COLO829 (cell line): Measurements from ENCODE around the gene MEGF6.
"Not testable (repeated sequence)": the region's sequence is repeated elsewhere in the genome, so short reads cannot be mapped to it uniquely, and the experiment has no call there.

Experiments used
- DNase-seq: peaks from one replicate; pipeline ENCODE4 v3.0.0; 2012; ENCODE audit warnings: low spot score

The MEGF6 gene

GRCh38 chr1:3575515-3575914 is 35.8 kb downstream of the MEGF6 start:
- not testable (repeated sequence) for DNase-seq

DNA sequence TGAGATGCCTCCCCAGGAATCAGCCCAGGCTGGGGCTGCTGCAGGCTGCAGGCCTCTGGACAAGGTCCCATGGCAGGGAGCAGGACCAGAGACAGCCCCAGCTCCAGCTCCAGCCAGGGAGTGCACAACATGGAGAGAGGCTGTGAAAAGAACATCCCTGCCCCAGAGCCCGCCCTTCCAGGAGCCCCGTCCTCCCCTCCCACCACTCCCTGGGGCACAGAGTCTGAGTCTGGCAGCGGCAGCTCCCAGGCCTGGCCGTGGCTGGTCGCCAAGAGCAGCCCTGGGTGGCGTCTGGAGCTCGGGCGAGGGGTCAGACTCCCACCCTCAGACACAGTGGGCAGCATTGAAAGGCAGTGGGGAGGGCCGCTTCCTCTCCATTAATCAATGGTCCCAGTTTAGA is 37.8 kb downstream of the MEGF6 start:
- no peak for DNase-seq

GRCh38 chr1:3572638-3573037 is 38.7 kb downstream of the MEGF6 start:
- not testable (repeated sequence) for DNase-seq

- DNase-seq, result no peak
Observed at GRCh38 chr1:3571263-3571662, 40.0 kb downstream of the MEGF6 start.

DNA sequence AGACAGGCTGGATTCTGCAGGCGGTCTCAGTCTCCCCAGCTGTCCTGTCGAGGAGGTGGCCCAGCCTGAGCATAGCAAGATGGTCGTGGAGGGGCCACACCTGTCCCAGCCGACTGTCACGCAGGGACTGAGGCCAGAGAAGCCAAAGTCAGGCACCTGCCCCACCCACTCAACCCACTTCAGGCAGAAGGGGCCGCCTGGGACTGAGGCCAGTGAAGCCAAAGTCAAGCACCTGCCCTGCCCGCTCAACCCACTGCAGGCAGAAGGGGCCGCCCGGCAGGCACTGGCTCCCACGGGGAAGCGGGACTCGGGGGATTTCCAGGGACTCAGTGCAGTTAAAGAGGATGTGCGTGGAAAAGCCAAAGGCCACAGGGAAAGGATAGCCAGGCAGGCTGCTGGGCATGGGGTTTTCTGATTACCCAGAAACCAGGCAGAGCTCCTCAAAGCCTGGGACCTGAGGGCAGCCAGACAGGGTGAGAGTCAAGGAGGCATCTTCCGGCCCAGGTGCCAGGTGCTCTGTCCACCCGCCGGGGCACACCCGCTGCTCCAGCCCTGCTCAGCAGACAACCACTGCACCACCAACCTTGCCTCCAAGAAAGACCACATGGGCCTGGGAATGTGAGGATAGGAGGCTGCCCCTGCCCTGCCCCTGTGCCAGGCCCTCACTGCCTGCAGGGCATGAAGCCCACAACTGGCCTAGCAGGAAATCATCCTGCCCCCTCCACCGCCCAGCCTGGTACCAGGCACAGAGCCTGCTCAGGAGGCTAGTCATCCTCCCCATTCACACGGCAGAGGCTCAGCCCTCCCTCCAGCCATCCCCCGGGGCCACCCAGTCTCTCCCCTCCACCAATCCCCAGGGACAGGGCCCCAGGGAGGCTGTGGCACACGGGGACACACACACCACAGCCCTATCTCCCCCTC is 41.0 kb downstream of the MEGF6 start:
- DNase-seq, result no peak

DNA sequence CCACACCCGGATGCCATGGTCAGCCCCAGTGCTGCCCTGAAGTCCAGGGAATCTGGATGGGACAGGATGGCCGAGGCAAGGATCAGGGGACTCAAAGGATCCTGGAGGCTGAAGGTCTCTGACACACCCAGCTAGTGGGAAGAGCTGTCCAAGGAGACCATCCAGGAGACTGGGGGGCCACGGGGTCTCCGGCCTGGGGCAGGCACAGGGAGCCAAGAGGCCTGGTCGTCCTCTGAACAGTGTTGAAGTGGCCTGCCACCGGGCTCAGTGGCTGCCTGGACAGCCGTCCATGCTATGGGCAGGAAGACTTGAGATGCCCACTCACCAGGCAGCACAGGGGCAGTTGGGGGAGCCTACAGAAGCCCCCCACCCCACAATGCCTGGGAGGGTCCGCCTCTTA is 41.9 kb downstream of the MEGF6 start:
- no peak for DNase-seq

DNA sequence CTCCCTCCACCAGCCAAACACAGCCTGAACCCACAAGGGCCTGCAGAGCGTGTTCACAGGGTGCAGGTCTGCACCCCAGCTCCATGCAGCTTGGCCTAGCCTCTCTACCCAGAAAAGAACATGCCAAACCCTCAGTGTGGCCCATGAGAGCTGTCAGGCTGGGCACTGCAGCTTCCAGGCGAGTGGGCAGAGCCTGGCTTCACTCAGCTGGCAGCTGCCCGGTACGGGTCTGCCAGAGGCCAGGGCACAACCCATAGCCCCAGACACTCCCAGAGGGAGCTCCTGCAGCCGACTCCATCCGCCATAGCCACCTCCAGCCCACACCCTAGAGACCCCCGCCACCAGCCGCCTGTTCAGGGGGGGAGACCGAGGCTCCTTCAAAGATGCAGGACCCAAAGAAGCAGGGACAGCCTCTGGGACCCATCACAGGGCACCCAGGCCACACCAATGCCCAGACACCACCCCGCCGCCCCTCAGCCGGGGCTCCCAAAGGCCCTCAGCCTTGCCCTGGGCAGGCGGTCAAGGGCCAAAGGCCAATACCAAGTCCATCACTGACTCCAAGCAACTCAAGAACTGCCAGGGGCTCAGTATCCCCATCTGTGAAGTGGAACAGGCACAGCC is 42.4 kb downstream of the MEGF6 start:
- DNase-seq, result no peak

GRCh38 chr1:3566951-3567804 is 44.1 kb downstream of the MEGF6 start:
- no peak for DNase-seq

- DNase-seq, result no peak
Observed at GRCh38 chr1:3566003-3566885, 45.1 kb downstream of the MEGF6 start.

GRCh38 chr1:3564921-3565831 is 46.1 kb downstream of the MEGF6 start:
- DNase-seq, result peak; percentile 40

- DNase-seq, result no peak
Observed at GRCh38 chr1:3563610-3564009, 47.7 kb downstream of the MEGF6 start.

DNA sequence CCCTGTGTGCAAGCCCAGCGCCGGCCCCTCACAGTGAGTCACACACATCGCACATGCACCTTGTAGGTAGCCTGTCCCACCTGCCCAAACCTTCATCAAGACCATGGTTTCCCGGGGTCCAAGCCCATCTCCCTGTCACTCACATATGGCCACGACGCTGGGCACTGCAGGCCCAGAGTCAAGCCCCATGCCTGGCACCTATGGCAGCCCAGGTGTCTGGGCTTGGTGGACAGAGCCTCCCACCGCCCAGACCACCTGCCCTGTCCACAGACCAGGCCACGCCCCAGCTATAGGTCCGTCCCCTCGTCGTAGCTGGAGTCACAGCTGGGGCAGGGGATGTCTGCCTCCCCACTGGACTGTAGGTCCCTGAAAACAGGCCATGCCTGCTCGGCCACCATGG is 48.2 kb downstream of the MEGF6 start:
- DNase-seq, result no peak

DNA sequence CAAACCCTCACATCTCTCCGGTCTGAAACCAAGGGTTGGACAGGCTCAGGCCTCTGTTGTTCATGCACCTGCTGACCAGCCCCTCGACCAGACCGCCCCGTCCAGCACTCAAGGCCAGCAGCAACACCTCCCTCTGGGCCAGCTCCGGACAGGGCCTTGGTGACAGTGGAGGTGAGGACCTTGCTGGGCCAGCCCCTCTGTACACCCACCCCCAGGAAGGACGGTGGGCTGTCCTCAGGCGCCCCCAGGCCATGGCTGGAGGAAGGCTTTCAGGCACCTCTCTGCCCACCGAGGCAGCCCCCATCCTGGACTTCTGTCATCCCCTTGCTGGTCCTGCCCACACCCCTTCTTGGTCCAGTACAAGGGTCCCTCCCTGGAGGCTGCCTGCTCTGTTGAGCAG is 48.6 kb downstream of the MEGF6 start:
- no peak for DNase-seq

DNA sequence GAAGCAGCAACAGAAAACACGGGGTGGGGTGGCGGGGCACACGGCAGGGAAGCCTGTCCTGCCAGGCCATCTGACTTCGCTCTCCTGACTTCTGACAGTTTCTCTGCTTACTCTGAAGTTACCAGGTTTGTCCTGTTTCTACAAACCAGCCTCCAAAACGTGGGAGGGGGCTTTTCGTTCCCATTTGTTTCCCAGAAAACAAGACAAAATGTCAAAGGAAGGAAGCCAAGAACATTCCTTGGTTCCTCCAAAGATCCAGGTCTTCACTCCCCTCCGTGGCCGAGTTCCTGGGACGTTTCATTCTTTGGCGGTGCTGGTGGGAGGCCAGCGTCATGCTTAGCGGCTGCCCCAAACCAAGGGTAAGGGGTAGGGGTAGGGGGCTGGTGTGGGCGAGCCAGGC is 49.6 kb downstream of the MEGF6 start:
- DNase-seq, result no peak

GRCh38 chr1:3560981-3561380 is 50.3 kb downstream of the MEGF6 start:
- no peak for DNase-seq

DNA sequence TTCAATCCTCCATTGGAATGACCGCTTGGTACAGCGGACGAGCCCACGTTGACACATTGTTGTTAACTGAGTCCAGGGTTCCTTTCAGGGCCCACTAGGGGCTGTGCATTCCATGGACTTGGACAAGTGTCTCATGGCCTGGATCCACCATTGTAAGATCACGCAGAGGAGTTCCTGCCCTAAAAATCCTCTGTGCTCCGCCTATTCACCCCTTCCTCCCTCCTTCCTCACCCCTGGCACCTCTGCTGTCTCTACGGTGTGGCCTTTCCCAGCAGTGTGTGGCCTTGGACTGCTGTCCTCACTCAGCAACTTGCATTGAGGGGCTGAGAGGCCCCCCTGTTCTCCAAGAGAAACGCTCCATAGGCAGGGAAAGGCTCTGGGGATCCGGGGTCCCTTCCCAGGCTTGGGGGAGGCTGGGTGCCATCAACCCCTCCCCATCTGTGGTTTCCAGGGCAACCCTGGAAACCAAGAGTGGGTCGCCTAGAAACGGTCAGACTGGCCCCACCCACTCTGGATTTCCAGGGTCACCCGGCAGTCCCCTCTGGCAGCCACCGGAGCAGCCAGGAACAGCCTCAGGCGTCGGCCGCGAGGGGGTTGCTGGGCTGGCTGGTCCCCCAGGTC is 50.9 kb downstream of the MEGF6 start:
- DNase-seq, result no peak

DNA sequence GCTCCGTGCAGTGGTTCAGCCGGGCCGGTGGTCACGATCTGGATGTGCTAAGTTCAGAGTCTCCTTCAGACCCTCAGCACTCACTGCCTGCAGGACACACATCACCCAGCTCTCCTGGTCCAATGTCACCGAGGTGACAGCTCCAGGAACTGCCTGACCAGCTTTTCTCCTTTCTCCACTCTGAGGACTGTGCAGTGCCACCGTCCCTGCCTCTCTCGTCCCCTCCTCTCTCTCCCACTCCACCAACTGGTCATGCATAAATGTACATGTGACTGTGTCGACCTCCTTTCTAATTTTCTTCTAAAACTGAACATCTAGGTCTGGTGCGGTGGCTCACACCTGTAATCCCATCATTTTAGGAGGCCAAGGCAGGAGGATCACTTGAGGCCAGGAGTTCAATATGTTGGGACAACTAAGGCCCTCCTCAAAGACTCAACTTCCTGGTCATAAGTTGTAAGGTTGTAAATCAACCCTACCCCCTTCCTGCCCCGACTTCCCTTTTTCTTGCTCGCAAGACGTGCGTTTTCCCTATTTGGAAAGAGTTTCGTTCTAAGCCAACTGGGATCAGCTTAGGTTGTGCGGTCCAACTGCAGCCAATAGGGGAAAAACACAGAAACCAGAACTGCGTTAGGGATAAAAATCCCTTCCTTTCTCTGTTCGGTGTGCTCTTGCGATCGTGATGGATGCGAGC is 53.1 kb downstream of the MEGF6 start:
- DNase-seq, result no peak

- no peak for DNase-seq
Observed at GRCh38 chr1:3557366-3557765, 53.9 kb downstream of the MEGF6 start.

DNA sequence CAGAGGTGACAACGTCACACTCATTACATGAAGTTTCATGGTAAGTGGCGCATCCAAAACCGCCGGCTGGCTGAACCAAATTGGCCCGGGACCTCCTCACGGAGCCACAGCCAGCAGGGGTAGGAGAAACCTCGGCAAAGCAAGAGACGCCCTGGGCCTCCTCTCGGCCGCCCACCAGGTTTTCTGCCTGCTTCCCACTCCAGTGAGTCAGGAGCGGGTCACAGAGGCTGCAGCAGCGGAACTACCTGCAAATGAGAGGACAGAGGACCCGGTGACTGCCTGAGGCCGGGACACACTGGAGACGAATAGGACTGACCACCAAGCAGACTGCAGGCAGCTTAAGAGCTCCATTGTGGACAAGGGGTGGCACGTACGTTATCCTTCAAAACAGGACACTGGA is 55.0 kb downstream of the MEGF6 start:
- no peak for DNase-seq
